ENCODE measurements around the gene HOOK2. TPM values are rescaled to one million over a fixed set of nuclear protein-coding genes. Genes with fewer than 3 reads are reported as not detected.

The HOOK2 gene
- total RNA-seq, 4 donors from 2014 or later, result 193 to 379 (median 285) TPM

DNA sequence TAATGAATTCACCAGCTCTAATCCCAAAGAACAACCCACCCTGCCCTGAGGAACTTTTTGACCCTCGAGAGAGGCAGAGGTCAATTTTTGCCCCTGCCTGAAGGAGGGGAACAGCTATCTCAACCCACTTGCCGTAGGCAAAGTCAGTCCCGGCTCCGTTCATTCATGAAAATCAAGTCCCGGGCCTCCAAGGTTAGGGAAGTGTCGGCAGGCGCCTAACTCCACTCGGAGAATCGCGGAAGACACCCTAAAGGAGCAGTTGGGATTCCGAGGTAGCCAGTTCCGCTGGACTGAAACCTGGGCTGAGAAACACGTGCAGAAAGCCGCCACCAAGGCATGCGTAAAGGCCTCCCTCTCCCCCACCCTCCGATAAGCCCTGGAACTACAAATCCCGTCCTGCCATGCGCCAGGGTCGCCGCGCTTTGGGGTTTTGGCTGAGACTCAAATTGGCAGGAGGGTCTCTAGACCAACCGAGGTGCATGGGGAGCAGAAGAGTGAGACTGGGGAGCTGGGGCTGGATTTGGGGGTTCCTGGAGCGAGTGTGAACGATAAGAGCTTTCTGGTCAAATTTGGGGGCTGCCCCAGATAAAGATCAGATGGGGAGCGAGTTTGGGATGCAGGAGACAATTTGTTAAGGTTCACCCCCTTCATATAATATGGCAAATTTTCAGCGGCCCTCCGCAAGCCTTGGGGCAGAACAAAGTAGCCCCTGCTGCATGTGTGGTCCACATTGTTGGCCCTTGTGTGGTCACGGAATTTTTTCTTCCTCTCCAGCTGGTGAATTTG, 51.5 kb downstream of the HOOK2 start, which contains the start of gene TNPO2:
TSS of gene TNPO2 (minus strand) at position 292 of the 786 bp plus-strand sequence. CDS start 2,955 bp downstream, outside the sequence.
- Histone ChIP-seq H3K4me3 (peak within 1 kb of the TSS; percentile 59 to 97 (median 92)), H3K36me3 (peaks cover 0 to 16% (median 0%) of the 10 kb centered on the region in 3 donors), H3K9me3 (no peaks in the 10 kb centered on the region), H3K4me1 (peaks cover 0 to 29% (median 11%) of the 10 kb centered on the region in 4 donors), H3K27me3 (no peaks in the 10 kb centered on the region), H3K27ac (peak within 1 kb of the TSS; percentile 76 to 94 (median 92))
- TF ChIP-seq, protein P1, sequence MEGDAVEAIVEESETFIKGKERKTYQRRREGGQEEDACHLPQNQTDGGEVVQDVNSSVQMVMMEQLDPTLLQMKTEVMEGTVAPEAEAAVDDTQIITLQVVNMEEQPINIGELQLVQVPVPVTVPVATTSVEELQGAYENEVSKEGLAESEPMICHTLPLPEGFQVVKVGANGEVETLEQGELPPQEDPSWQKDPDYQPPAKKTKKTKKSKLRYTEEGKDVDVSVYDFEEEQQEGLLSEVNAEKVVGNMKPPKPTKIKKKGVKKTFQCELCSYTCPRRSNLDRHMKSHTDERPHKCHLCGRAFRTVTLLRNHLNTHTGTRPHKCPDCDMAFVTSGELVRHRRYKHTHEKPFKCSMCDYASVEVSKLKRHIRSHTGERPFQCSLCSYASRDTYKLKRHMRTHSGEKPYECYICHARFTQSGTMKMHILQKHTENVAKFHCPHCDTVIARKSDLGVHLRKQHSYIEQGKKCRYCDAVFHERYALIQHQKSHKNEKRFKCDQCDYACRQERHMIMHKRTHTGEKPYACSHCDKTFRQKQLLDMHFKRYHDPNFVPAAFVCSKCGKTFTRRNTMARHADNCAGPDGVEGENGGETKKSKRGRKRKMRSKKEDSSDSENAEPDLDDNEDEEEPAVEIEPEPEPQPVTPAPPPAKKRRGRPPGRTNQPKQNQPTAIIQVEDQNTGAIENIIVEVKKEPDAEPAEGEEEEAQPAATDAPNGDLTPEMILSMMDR (IDR thresholded peaks at IDR 0.05), result no peak
- no peak for TF ChIP-seq POLR2A (IDR thresholded peaks at IDR 0.05)
- peak; percentile 57 to 79 (median 66) for DNase-seq

DNA sequence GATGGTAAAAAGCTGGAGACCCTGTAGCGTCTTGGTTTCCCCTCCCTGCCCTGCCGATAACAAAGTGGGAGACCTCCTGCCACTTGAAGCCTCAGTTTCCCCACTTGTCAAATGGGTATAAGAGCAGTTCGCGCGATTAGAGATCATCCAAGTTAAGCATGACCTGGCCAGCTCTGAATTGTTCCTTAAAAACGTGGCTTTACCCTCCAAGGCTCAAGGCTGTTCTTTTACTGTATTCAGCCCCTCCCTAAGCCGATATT, 52.0 kb downstream of the HOOK2 start:
- peak overlapping the region; percentile 76 to 94 (median 92) for H3K27ac ChIP-seq
- H3K4me1 ChIP-seq, result peaks cover 0 to 29% (median 11%) of the 10 kb centered on the region in 4 donors
- peak overlapping the region; percentile 59 to 97 (median 92) for H3K4me3 ChIP-seq

DNA sequence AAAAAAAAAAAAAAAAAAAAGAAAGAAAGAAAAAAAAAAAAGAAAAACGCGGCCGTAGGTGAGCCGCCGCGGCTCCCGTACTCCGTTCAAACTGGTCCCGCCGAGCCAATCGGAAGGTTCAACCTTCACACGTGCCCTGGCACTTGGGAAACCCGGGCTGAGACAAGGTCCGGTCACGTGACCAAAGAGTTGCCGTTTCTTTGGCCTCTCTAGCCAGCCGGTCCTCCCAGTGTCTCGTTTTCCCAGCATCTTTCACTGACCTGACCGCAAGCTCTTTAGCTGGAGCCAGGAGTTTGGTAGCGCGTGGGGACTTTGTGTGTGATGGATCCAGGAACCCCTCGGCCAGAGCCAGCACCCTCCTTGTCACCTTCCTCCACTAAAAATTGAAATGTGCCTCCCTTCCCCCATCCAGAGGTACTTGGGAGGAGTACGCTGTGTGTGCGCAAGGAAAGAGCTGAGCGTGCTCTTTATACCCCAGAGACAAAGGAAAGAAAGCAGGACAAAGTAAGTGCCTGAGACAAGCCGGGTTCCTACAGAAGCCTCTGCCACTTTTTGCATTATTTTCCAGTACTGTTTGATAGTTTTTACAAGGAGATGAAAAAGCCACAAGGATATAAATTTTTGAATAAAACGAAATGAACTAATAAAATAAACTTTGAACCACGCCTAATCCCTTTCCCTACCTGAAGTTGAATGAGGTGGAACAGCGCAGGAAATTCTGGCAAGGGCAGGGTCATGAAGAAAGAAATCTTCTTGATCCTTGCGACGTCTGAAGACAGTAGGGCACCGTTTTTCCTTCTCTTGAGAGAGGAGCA, 52.6 kb downstream of the HOOK2 start:
- TF ChIP-seq POLR2A (IDR thresholded peaks at IDR 0.05), result peak in 1 of 2 donors; percentile 39
- TF ChIP-seq, protein P1 (IDR thresholded peaks at IDR 0.05), result peak in 2 of 6 experiments; percentile 9 to 10
- peak; percentile 93 to 99 (median 97) for DNase-seq
- peak overlapping the region; percentile 89 to 97 (median 92) for H3K4me3 ChIP-seq
- H3K9me3 ChIP-seq, result no peaks in the 10 kb centered on the region
- H3K27ac ChIP-seq, result peak overlapping the region; percentile 76 to 94 (median 92)
- peaks cover 0 to 14% (median 0%) of the 10 kb centered on the region in 3 donors for H3K36me3 ChIP-seq
- peaks cover 0 to 29% (median 11%) of the 10 kb centered on the region in 4 donors for H3K4me1 ChIP-seq
- no peaks in the 10 kb centered on the region for H3K27me3 ChIP-seq

More for the DNA sequence above, 52.0 kb downstream of the HOOK2 start:
- DNase-seq, result no peak
- H3K36me3 ChIP-seq, result peaks cover 0 to 16% (median 0%) of the 10 kb centered on the region in 3 donors
- no peak for TF ChIP-seq POLR2A (IDR thresholded peaks at IDR 0.05)
- TF ChIP-seq, protein P1 (IDR thresholded peaks at IDR 0.05), result no peak
- no peaks in the 10 kb centered on the region for H3K9me3 ChIP-seq
- no peaks in the 10 kb centered on the region for H3K27me3 ChIP-seq

DNA sequence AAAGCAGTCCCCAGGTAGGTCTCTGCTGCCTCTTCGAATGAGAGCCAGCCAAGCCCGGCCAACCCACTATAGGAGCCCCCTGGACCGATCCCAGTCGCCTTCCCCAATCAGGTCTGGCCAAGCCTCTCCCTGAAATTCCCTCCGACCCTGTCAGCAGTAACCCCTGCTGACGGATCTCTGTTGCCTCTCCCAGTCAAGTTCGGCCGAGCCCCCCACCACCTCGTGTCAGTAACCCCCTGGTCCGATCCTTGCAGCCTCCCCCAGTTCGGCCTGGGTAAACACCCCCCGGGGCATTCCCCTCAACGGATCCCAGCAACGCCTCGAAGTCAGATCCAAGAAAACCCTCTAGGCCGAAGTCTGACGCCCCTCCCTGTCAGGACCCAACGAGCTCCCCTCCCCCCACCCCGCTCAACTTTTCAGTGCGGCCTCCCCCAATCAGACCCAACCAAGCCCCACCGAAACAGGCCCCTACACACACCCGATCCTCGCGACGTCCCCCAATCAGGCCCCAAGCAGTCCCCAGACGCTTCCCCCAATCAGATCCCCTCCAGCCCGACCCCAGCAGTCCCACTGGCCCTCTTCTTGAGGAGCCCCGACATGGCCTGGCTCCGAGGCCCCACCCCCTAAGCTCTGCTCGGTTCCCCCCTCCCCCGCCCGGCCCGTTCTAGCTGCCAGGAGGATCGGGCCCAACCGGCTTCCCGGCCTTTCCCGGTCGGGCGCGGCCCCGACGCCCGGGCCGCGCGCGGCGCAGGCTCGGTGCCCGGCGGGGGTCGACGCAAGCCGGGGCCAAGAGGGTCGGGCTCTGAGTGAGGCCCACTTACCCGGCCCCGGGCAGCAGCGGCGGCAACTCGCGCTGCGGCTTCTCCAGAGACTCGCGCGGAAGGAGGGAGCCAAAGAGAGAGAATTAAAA, 53.4 kb downstream of the HOOK2 start:
- no peaks in the 10 kb centered on the region for H3K27me3 ChIP-seq

More for the DNA sequence above, 53.4 kb downstream of the HOOK2 start:
- Histone ChIP-seq H3K9me3 (no peaks in the 10 kb centered on the region), H3K27ac (peak overlapping the region; percentile 88 to 94 (median 92)), H3K4me1 (peaks cover 0 to 29% (median 11%) of the 10 kb centered on the region in 4 donors), H3K36me3 (peaks cover 0 to 17% (median 0%) of the 10 kb centered on the region in 3 donors), H3K4me3 (peak overlapping the region; percentile 89 to 97 (median 92))
- TF ChIP-seq POLR2A (IDR thresholded peaks at IDR 0.05), result no peak
- TF ChIP-seq, protein P1 (IDR thresholded peaks at IDR 0.05), result no peak
- peak; percentile 52 to 81 (median 75) for DNase-seq

Data from Peyer's patch (tissue), 4 donors.